ENCODE measurements around the gene LMAN2. TPM values are rescaled to one million over a fixed set of nuclear protein-coding genes. Genes with fewer than 3 reads are reported as not detected.
A peak's percentile ranks its signal among the peaks of the same experiment; 100 is the strongest.

Gene LMAN2
- polyA plus RNA-seq, 1 donor (not counting 4 experiments of a cell fraction or from before 2014, with no cell fraction given) = 105 TPM

- H3K79me2 ChIP-seq (ENCODE audit: control insufficient read depth, insufficient read depth, low read length) = no peaks in the 10 kb centered on the region
- H3K9me3 ChIP-seq (ENCODE audit: control insufficient read depth, low read depth, low read length) = no peaks in the 10 kb centered on the region
- peaks cover under 1% of the 10 kb centered on the region for H3K4me1 ChIP-seq (ENCODE audit: control insufficient read depth, extremely low read depth, insufficient read depth, low read length)
- no peak overlapping the region for H3K9ac ChIP-seq (ENCODE audit: control insufficient read depth, extremely low read depth, insufficient read depth, low read length)
- no peaks in the 10 kb centered on the region for H3K27me3 ChIP-seq (ENCODE audit: control insufficient read depth, extremely low read depth, insufficient read depth, low read length)
- no peaks in the 10 kb centered on the region for H4K20me1 ChIP-seq (ENCODE audit: control insufficient read depth, extremely low read depth, insufficient read depth, low read length)
- H3K4me2 ChIP-seq (ENCODE audit: control insufficient read depth, extremely low read depth, insufficient read depth, low read depth, low read length) = no peak overlapping the region
- H3K9me1 ChIP-seq (ENCODE audit: control insufficient read depth, extremely low read depth, insufficient read depth, low read length) = peaks cover 3% of the 10 kb centered on the region
- H2AFZ ChIP-seq (ENCODE audit: control insufficient read depth, low read length) = no peak overlapping the region
- H3K4me3 ChIP-seq (ENCODE audit: control insufficient read depth in 2 of 3, extremely low read depth in 1 of 3, insufficient read depth in 2 of 3, low read depth in 1 of 3, low read length in 3 of 3) = no peak overlapping the region
- H3K36me3 ChIP-seq (ENCODE audit: control insufficient read depth in 2 of 2, extremely low read depth in 1 of 2, insufficient read depth in 2 of 2, low read length in 2 of 2) = peaks cover 0 to 3% of the 10 kb centered on the region in 2 experiments
- H3K27ac ChIP-seq (ENCODE audit: control insufficient read depth, insufficient read depth, low read length) = no peak overlapping the region
- dilution Hi-C loops (cut with MboI; ENCODE audit: extremely low pct_ligation_motif_present, low sequenced_read_pairs) = no loop called here
- TF ChIP-seq EZH2 (IDR thresholded peaks at IDR 0.05; ENCODE audit: low read length) = no peak
- TF ChIP-seq, protein P1, sequence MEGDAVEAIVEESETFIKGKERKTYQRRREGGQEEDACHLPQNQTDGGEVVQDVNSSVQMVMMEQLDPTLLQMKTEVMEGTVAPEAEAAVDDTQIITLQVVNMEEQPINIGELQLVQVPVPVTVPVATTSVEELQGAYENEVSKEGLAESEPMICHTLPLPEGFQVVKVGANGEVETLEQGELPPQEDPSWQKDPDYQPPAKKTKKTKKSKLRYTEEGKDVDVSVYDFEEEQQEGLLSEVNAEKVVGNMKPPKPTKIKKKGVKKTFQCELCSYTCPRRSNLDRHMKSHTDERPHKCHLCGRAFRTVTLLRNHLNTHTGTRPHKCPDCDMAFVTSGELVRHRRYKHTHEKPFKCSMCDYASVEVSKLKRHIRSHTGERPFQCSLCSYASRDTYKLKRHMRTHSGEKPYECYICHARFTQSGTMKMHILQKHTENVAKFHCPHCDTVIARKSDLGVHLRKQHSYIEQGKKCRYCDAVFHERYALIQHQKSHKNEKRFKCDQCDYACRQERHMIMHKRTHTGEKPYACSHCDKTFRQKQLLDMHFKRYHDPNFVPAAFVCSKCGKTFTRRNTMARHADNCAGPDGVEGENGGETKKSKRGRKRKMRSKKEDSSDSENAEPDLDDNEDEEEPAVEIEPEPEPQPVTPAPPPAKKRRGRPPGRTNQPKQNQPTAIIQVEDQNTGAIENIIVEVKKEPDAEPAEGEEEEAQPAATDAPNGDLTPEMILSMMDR (optimal IDR thresholded peaks at IDR 0.05 in 1 of 3, IDR thresholded peaks at IDR 0.05 in 1 of 3, conservative IDR thresholded peaks at IDR 0.05 in 1 of 3; ENCODE audit: extremely low read depth in 1 of 3, insufficient read depth in 2 of 3, low read length in 3 of 3) = peak; percentile 82 to 93 (median 88)
- DNase-seq (ENCODE audit: low read depth, low spot score) (peak; percentile 50), FAIRE-seq (peak; percentile 72)
These were observed 33.5 kb downstream of the LMAN2 start for GRCh38 chr5:177317959-177318377.

DNA sequence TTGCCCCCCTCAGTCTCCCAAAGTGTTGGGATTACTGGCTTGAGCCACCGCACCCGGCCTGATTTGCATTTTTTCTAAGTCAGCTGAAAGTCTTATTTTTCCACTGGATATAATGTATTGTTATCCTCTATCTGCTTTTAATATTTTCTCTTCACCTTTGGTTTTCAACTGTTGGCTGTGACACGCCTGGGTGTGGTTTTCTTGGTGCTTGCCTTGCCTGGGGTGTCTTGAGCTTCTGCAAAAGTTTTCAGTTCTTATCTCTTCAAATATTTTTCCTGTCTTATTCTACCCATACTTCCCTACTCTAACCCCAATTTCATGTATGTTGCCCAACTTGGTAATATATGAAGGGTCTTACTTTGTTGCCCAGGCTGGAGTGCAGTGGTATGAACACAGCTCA lies 35.5 kb downstream of the LMAN2 start:
- Histone ChIP-seq H3K27me3 (ENCODE audit: control insufficient read depth, extremely low read depth, insufficient read depth, low read length) (no peaks in the 10 kb centered on the region), H3K9me1 (ENCODE audit: control insufficient read depth, extremely low read depth, insufficient read depth, low read length) (peaks cover 3% of the 10 kb centered on the region), H4K20me1 (ENCODE audit: control insufficient read depth, extremely low read depth, insufficient read depth, low read length) (no peaks in the 10 kb centered on the region), H2AFZ (ENCODE audit: control insufficient read depth, low read length) (no peak overlapping the region), H3K79me2 (ENCODE audit: control insufficient read depth, insufficient read depth, low read length) (no peaks in the 10 kb centered on the region), H3K27ac (ENCODE audit: control insufficient read depth, insufficient read depth, low read length) (no peak overlapping the region), H3K9ac (ENCODE audit: control insufficient read depth, extremely low read depth, insufficient read depth, low read length) (no peak overlapping the region), H3K36me3 (ENCODE audit: control insufficient read depth in 2 of 2, extremely low read depth in 1 of 2, insufficient read depth in 2 of 2, low read length in 2 of 2) (peaks cover 0 to 3% of the 10 kb centered on the region in 2 experiments), H3K4me3 (ENCODE audit: control insufficient read depth in 2 of 3, extremely low read depth in 1 of 3, insufficient read depth in 2 of 3, low read depth in 1 of 3, low read length in 3 of 3) (no peak overlapping the region), H3K4me2 (ENCODE audit: control insufficient read depth, extremely low read depth, insufficient read depth, low read depth, low read length) (no peak overlapping the region), H3K4me1 (ENCODE audit: control insufficient read depth, extremely low read depth, insufficient read depth, low read length) (peaks cover 12% of the 10 kb centered on the region), H3K9me3 (ENCODE audit: control insufficient read depth, low read depth, low read length) (no peaks in the 10 kb centered on the region)
- no peak for TF ChIP-seq EZH2 (IDR thresholded peaks at IDR 0.05; ENCODE audit: low read length)
- TF ChIP-seq, protein P1 (optimal IDR thresholded peaks at IDR 0.05 in 1 of 3, IDR thresholded peaks at IDR 0.05 in 1 of 3, conservative IDR thresholded peaks at IDR 0.05 in 1 of 3; ENCODE audit: extremely low read depth in 1 of 3, insufficient read depth in 2 of 3, low read length in 3 of 3) = no peak
- FAIRE-seq (no peak), DNase-seq (ENCODE audit: low read depth, low spot score) (no peak)
- dilution Hi-C loops (cut with MboI; ENCODE audit: extremely low pct_ligation_motif_present, low sequenced_read_pairs) = no loop called here
